ENCODE results near the gene TXNL1.

DNA sequence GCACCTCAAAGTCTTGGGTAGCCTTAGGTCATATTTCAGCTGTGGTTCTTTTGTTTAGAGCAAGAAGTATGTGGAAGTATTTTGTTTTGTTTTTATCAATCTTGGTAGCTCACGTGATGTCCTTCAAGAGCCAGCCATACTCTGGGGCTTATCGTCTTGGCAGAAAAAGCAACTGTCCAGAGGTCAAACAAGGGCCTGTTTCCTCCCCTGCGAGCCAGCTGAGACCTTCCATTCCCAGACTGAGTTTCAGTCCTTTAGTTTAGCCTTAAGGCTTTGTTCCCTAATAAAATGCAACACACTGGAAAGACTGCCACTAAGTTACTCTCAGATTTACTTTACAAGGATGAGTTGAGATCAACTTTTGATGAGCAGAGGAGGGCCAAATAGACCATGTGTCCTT lies 63.5 kb downstream of the TXNL1 start:
- TF ChIP-seq, protein P1, sequence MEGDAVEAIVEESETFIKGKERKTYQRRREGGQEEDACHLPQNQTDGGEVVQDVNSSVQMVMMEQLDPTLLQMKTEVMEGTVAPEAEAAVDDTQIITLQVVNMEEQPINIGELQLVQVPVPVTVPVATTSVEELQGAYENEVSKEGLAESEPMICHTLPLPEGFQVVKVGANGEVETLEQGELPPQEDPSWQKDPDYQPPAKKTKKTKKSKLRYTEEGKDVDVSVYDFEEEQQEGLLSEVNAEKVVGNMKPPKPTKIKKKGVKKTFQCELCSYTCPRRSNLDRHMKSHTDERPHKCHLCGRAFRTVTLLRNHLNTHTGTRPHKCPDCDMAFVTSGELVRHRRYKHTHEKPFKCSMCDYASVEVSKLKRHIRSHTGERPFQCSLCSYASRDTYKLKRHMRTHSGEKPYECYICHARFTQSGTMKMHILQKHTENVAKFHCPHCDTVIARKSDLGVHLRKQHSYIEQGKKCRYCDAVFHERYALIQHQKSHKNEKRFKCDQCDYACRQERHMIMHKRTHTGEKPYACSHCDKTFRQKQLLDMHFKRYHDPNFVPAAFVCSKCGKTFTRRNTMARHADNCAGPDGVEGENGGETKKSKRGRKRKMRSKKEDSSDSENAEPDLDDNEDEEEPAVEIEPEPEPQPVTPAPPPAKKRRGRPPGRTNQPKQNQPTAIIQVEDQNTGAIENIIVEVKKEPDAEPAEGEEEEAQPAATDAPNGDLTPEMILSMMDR (conservative IDR thresholded peaks at IDR 0.05 in 1 of 2, IDR thresholded peaks at IDR 0.05 in 1 of 2; ENCODE audit: extremely low read depth in 1 of 2, insufficient read depth in 1 of 2, low read depth in 1 of 2, low read length in 2 of 2) = no peak
- no peak for TF ChIP-seq EZH2 (IDR thresholded peaks at IDR 0.05; ENCODE audit: borderline replicate concordance, low read length)
